ENCODE results near the gene LMX1A.

LMX1A gene

DNA sequence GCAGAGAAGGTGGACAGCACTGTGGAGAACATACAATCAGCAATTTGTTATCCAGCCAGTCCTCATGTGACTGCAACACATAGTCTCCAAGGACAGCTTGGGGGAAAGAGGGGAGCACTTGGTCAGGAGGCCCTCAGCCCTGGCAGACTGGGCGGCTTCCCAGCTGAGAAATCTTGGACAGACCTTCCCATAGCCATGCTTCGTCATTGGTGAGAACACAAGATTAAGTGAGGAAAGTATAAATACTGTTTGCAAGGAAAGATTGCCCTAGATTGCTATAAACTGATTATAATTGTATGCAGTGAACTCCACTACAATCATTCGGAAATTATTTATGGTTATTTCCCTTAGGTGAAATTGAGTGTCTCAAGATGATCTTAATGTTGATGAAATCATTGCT lies 131.5 kb downstream of the LMX1A start:
- Histone ChIP-seq H3K4me2 (ENCODE audit: insufficient read depth, low read length, poor library complexity, severe bottlenecking) (no peak overlapping the region), H2BK120ac (ENCODE audit: low read depth, low read length) (no peak overlapping the region), H3K27ac (replicated peaks; ENCODE audit: low read length) (no peak overlapping the region), H2BK12ac (ENCODE audit: low read length) (no peak overlapping the region), H3K23ac (ENCODE audit: low read depth, low read length, poor library complexity) (no peak overlapping the region), H2AK5ac (ENCODE audit: low read depth, low read length) (no peak overlapping the region), H3K4ac (ENCODE audit: low read length) (no peak overlapping the region), H3K4me1 (ENCODE audit: control insufficient read depth in 2 of 2, insufficient read depth in 1 of 2, low read depth in 1 of 2, low read length in 2 of 2) (peaks cover 0 to 10% of the 10 kb centered on the region in 2 donors), H3K4me3 (ENCODE audit: low read length in 2 of 2) (no peak overlapping the region), H2BK5ac (ENCODE audit: low read length) (no peak overlapping the region), H4K91ac (ENCODE audit: low read depth, low read length, poor library complexity) (no peak overlapping the region), H3K36me3 (replicated peaks in 1 of 2; ENCODE audit: control insufficient read depth in 2 of 2, insufficient read depth in 2 of 2, low read length in 2 of 2) (no peaks in the 10 kb centered on the region), H3K9me3 (replicated peaks in 1 of 2; ENCODE audit: control insufficient read depth in 2 of 2, insufficient read depth in 1 of 2, low read depth in 1 of 2, low read length in 2 of 2) (no peaks in the 10 kb centered on the region), H3K27me3 (ENCODE audit: control insufficient read depth in 3 of 3, insufficient read depth in 3 of 3, low read depth in 1 of 3, low read length in 3 of 3) (no peaks in the 10 kb centered on the region), H4K8ac (ENCODE audit: low read depth, low read length) (no peak overlapping the region), H3K9ac (ENCODE audit: low read depth, low read length, poor library complexity) (no peak overlapping the region), H3K79me1 (ENCODE audit: low read depth, low read length) (no peaks in the 10 kb centered on the region), H2BK15ac (ENCODE audit: low read length) (no peak overlapping the region), H3K14ac (ENCODE audit: low read length) (no peak overlapping the region), H2AFZ (ENCODE audit: low read length) (no peak overlapping the region), H3K18ac (ENCODE audit: low read length) (no peak overlapping the region)
- DNase-seq (ENCODE audit: low spot score) = no peak
- no CpG with 5 or more reads among the region's 3 CpGs for WGBS, 2 donors (ENCODE audit: extremely low coverage in 2 of 2, insufficient read length in 2 of 2, insufficient replicate concordance in 1 of 2)

GRCh38 chr1:165224504-165224903 lies 132.0 kb downstream of the LMX1A start:
- no peak overlapping the region for H2AFZ ChIP-seq (ENCODE audit: low read length)

GRCh38 chr1:165222580-165222979 lies 133.9 kb downstream of the LMX1A start:
- no peak overlapping the region for H3K18ac ChIP-seq (ENCODE audit: low read length)
- no peak overlapping the region for H2AFZ ChIP-seq (ENCODE audit: low read length)
- no peaks in the 10 kb centered on the region for H3K36me3 ChIP-seq (replicated peaks in 1 of 2; ENCODE audit: control insufficient read depth in 2 of 2, insufficient read depth in 2 of 2, low read length in 2 of 2)
- no peak overlapping the region for H3K14ac ChIP-seq (ENCODE audit: low read length)
- no peak for DNase-seq (ENCODE audit: low spot score)
- H4K91ac ChIP-seq (ENCODE audit: low read depth, low read length, poor library complexity) = no peak overlapping the region
- no peaks in the 10 kb centered on the region for H3K79me1 ChIP-seq (ENCODE audit: low read depth, low read length)
- H4K8ac ChIP-seq (ENCODE audit: low read depth, low read length) = no peak overlapping the region
- H2BK5ac ChIP-seq (ENCODE audit: low read length) = no peak overlapping the region
- H2BK15ac ChIP-seq (ENCODE audit: low read length) = no peak overlapping the region
- no peak overlapping the region for H3K4me2 ChIP-seq (ENCODE audit: insufficient read depth, low read length, poor library complexity, severe bottlenecking)
- no CpG with 5 or more reads among the region's 5 CpGs for WGBS, 2 donors (ENCODE audit: extremely low coverage in 2 of 2, insufficient read length in 2 of 2, insufficient replicate concordance in 1 of 2)
- no peaks in the 10 kb centered on the region for H3K27me3 ChIP-seq (ENCODE audit: control insufficient read depth in 3 of 3, insufficient read depth in 3 of 3, low read depth in 1 of 3, low read length in 3 of 3)
- H3K4ac ChIP-seq (ENCODE audit: low read length) = no peak overlapping the region
- no peak overlapping the region for H3K27ac ChIP-seq (replicated peaks; ENCODE audit: low read length)
- no peak overlapping the region for H3K23ac ChIP-seq (ENCODE audit: low read depth, low read length, poor library complexity)
- H3K9ac ChIP-seq (ENCODE audit: low read depth, low read length, poor library complexity) = no peak overlapping the region
- H3K9me3 ChIP-seq (replicated peaks in 1 of 2; ENCODE audit: control insufficient read depth in 2 of 2, insufficient read depth in 1 of 2, low read depth in 1 of 2, low read length in 2 of 2) = no peaks in the 10 kb centered on the region
- no peak overlapping the region for H3K4me3 ChIP-seq (ENCODE audit: low read length in 2 of 2)
- peaks cover 0 to 14% of the 10 kb centered on the region in 2 donors for H3K4me1 ChIP-seq (ENCODE audit: control insufficient read depth in 2 of 2, insufficient read depth in 1 of 2, low read depth in 1 of 2, low read length in 2 of 2)
- no peak overlapping the region for H2BK12ac ChIP-seq (ENCODE audit: low read length)
- H2BK120ac ChIP-seq (ENCODE audit: low read depth, low read length) = no peak overlapping the region
- no peak overlapping the region for H2AK5ac ChIP-seq (ENCODE audit: low read depth, low read length)

More at GRCh38 chr1:165224504-165224903, 132.0 kb downstream of the LMX1A start:
- no peaks in the 10 kb centered on the region for H3K36me3 ChIP-seq (replicated peaks in 1 of 2; ENCODE audit: control insufficient read depth in 2 of 2, insufficient read depth in 2 of 2, low read length in 2 of 2)
- no peak overlapping the region for H2BK5ac ChIP-seq (ENCODE audit: low read length)
- no peaks in the 10 kb centered on the region for H3K27me3 ChIP-seq (ENCODE audit: control insufficient read depth in 3 of 3, insufficient read depth in 3 of 3, low read depth in 1 of 3, low read length in 3 of 3)
- no peak overlapping the region for H2BK12ac ChIP-seq (ENCODE audit: low read length)
- H3K4ac ChIP-seq (ENCODE audit: low read length) = no peak overlapping the region
- no peak overlapping the region for H2BK120ac ChIP-seq (ENCODE audit: low read depth, low read length)
- H3K9ac ChIP-seq (ENCODE audit: low read depth, low read length, poor library complexity) = no peak overlapping the region
- no peak overlapping the region for H3K4me2 ChIP-seq (ENCODE audit: insufficient read depth, low read length, poor library complexity, severe bottlenecking)
- peaks cover 0 to 12% of the 10 kb centered on the region in 2 donors for H3K4me1 ChIP-seq (ENCODE audit: control insufficient read depth in 2 of 2, insufficient read depth in 1 of 2, low read depth in 1 of 2, low read length in 2 of 2)
- H3K18ac ChIP-seq (ENCODE audit: low read length) = no peak overlapping the region
- no peak overlapping the region for H4K8ac ChIP-seq (ENCODE audit: low read depth, low read length)
- no peak overlapping the region for H2AK5ac ChIP-seq (ENCODE audit: low read depth, low read length)
- H3K4me3 ChIP-seq (ENCODE audit: low read length in 2 of 2) = no peak overlapping the region
- H3K79me1 ChIP-seq (ENCODE audit: low read depth, low read length) = no peaks in the 10 kb centered on the region
- no peak overlapping the region for H3K23ac ChIP-seq (ENCODE audit: low read depth, low read length, poor library complexity)
- H4K91ac ChIP-seq (ENCODE audit: low read depth, low read length, poor library complexity) = no peak overlapping the region
- no peak overlapping the region for H3K14ac ChIP-seq (ENCODE audit: low read length)
- DNase-seq (ENCODE audit: low spot score) = no peak
- H2BK15ac ChIP-seq (ENCODE audit: low read length) = no peak overlapping the region
- H3K9me3 ChIP-seq (replicated peaks in 1 of 2; ENCODE audit: control insufficient read depth in 2 of 2, insufficient read depth in 1 of 2, low read depth in 1 of 2, low read length in 2 of 2) = no peaks in the 10 kb centered on the region
- H3K27ac ChIP-seq (replicated peaks; ENCODE audit: low read length) = no peak overlapping the region
- WGBS, 2 donors (ENCODE audit: extremely low coverage in 2 of 2, insufficient read length in 2 of 2, insufficient replicate concordance in 1 of 2) = no CpG with 5 or more reads among the region's 2 CpGs

GRCh38 chr1:165218731-165219130 lies 137.8 kb downstream of the LMX1A start:
- Histone ChIP-seq H3K9ac (ENCODE audit: low read depth, low read length, poor library complexity) (no peak overlapping the region), H3K4ac (ENCODE audit: low read length) (no peak overlapping the region), H3K27me3 (ENCODE audit: control insufficient read depth in 3 of 3, insufficient read depth in 3 of 3, low read depth in 1 of 3, low read length in 3 of 3) (no peaks in the 10 kb centered on the region), H3K4me2 (ENCODE audit: insufficient read depth, low read length, poor library complexity, severe bottlenecking) (no peak overlapping the region), H3K4me1 (ENCODE audit: control insufficient read depth in 2 of 2, insufficient read depth in 1 of 2, low read depth in 1 of 2, low read length in 2 of 2) (peaks cover 0 to 17% of the 10 kb centered on the region in 2 donors), H3K14ac (ENCODE audit: low read length) (no peak overlapping the region), H2AFZ (ENCODE audit: low read length) (no peak overlapping the region), H3K4me3 (ENCODE audit: low read length in 2 of 2) (no peak overlapping the region), H3K23ac (ENCODE audit: low read depth, low read length, poor library complexity) (no peak overlapping the region), H4K91ac (ENCODE audit: low read depth, low read length, poor library complexity) (no peak overlapping the region), H4K8ac (ENCODE audit: low read depth, low read length) (no peak overlapping the region), H3K27ac (replicated peaks; ENCODE audit: low read length) (no peak overlapping the region), H2BK15ac (ENCODE audit: low read length) (no peak overlapping the region), H2BK5ac (ENCODE audit: low read length) (no peak overlapping the region), H3K9me3 (replicated peaks in 1 of 2; ENCODE audit: control insufficient read depth in 2 of 2, insufficient read depth in 1 of 2, low read depth in 1 of 2, low read length in 2 of 2) (no peaks in the 10 kb centered on the region), H2BK12ac (ENCODE audit: low read length) (no peak overlapping the region), H2AK5ac (ENCODE audit: low read depth, low read length) (no peak overlapping the region), H3K79me1 (ENCODE audit: low read depth, low read length) (no peaks in the 10 kb centered on the region), H2BK120ac (ENCODE audit: low read depth, low read length) (no peak overlapping the region), H3K18ac (ENCODE audit: low read length) (no peak overlapping the region), H3K36me3 (replicated peaks in 1 of 2; ENCODE audit: control insufficient read depth in 2 of 2, insufficient read depth in 2 of 2, low read length in 2 of 2) (no peaks in the 10 kb centered on the region)
- no CpG with 5 or more reads among the region's 6 CpGs for WGBS, 2 donors (ENCODE audit: extremely low coverage in 2 of 2, insufficient read length in 2 of 2, insufficient replicate concordance in 1 of 2)
- DNase-seq (ENCODE audit: low spot score) = no peak

All from neuronal stem cell (in vitro differentiated cells).